ENCODE results near the gene COL24A1.
"Not testable (repeated sequence)": the region's sequence is repeated elsewhere in the genome, so short reads cannot be mapped to it uniquely, and the experiment has no call there.

Gene COL24A1

DNA sequence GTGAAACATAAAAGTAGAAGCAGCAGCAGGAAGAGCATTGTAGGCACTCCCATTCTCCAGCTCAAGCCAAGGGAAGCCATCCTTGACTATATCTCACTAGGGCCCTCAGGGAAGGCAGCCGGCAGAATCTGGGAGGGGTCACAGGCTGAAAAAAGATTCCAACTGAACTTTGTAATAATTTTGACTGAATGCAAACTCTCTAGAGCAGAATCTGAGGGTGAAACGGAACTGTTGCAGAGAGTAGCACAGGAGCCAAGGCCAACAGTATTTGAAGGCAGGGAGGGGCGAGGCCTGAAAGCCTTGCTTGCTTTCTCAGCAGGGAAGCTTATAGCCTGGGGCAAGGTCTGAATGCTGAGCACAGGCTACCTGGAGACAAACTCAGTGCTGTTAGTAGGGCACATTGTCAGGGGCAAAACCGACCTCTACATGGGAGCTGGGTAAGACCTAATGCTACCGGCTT lies 180.6 kb downstream of the COL24A1 start:
- no peak for DNase-seq

DNA sequence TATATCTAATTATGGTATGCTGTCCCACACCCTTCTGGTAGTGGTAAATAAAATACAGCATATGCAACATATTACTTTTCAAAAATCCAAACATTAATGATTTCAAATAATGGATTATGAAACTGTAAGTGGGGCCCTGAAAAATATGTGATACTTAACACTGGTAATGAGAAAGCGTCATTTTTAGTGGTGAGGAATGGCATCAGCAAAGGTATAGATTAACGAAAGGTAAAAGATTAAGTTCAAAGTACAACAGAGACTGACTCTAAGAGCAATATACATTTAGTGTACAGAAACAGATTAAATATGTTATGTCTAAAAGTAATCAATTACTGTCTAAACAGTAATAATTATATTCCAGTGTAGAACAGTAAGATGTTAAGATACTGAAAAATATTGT lies 194.1 kb downstream of the COL24A1 start:
- no peak for DNase-seq

DNA sequence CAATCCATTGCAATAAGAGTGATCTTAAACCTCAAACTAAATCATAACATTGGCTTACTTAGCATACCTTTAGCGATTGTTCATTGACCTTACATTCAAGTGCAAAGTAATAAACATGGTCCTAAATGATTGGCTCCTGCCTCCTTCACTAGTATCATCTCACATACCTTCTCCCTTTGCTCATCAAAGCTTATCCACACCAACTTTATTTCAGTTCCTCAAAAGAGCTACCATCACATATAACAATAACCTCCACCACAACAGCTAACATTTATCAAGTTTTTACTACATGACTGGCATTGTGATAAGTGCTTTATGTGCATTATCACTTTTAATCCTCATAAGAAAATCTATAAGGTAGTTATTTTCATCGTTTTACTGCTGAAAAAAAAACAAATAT lies 198.8 kb downstream of the COL24A1 start:
- no peak for DNase-seq

DNA sequence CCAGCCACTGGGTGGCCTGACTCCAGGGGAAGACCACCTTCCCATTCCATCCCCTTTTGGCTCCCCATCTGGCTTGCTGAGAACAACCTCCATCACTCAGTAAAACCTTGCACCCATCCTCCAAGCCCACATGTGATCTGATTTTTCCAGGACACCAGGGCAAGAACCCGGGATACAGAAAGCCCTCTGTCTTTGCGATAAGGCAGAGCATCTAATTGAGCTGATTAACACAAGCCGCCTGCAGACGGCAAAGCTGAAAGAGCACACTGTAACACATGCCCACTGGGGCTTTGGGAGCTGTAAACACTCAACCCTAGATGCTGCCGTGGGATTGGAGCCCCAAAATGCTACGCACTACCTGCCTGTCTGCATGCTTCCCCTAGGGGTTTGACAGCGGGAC lies 201.4 kb downstream of the COL24A1 start:
- not testable (repeated sequence) for DNase-seq

DNA sequence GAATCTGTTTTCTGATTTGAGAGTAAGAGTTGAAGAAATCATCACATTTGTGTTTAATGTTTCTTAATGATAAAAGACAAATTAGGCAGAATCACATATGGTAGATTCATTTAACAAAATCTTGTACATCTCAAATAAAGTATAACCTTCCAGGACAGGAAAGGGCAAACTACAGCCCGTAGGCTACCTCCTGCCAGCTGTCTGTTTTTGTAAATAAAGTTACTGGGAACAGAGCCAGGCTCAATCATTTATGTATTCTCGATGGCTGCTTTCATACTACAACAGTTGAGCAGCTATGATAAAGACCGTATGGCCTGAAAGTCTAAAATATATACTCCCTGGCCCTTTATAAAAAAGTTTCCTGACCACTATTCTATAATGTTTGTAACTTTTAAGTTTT lies 204.1 kb downstream of the COL24A1 start:
- no peak for DNase-seq

DNA sequence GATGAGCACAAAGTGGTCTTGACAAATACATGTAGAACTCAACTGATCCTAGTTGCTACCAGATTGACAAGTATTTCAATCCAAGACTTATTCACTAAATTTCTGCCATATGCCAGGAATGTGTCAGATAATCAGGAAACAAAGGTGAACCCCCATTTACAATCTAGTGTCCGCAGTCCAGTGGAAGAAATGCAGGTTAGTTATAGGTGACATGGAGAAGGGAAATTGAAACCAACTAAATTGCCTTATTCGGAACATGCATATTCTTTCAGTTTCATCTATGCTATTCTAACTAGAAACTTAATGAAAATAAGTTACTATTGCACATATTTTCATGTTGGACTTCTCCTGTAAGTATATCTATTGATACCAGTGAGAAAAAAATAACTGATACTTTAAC lies 209.4 kb downstream of the COL24A1 start:
- no peak for DNase-seq

DNA sequence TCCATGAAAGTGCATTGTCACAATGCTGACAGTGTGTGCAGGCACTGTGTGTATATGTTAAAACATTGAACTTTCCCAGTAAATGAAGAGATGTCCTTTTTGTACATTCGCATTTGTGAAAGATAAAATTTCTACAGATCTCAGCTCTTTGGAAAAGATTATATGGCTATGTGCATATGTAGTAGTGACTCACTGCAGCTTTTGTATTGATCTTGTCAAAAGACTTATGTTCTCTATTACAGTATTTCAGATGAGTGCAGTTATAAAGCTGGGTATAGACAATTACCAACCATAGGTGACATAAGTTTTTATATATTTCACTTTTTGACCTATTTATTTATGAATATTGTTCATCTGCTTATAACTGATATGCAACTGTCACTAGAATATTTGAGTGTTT lies 212.6 kb downstream of the COL24A1 start:
- DNase-seq, result no peak

DNA sequence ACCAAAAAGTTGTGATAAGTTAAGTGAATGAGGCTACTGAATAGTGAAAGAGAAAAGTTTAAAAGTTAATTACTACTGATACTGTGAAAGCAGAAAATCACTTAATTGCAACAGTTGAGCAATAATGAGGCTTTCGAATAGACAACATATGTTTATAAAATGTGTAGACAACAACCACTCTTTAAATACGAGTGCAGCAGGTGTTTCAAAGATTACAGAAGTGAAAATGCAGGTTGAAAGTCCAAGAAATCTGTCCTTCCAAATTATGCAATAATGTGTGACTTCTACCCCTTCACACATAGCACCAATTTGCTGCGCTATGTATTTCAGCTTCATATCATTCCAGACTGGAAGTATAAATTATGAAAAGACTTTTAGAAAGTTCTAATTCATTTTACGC lies 213.0 kb downstream of the COL24A1 start:
- DNase-seq, result no peak

DNA sequence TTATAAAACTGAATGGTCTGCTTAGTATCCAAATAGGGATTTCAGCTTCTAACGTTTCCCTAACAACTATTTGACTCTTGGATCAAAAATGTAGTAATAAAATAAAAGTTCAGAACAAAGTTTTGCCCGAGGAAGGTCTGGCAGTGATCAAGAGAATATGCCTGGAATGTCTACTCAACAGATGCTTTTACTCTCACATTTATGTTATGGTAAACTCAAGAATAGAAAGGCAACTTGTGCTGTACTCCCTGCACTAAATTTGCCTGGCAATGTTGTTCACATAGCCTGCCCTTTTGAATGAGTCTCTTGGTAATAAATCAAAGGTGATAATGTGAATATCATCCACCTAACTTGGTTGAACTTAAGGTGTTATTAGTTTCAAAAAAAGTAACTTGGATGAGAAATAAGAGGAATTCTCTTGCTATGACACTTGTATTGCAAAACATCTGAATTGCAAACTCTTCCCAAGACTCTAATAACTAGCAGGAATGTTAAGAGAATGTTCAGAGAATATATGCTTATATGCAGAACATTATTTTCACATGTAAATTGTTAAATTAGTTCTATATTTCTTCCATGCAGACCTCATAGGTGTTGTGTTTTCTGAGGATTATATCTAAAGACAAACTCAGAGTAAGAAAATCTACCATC lies 215.8 kb downstream of the COL24A1 start:
- no peak for DNase-seq

DNA sequence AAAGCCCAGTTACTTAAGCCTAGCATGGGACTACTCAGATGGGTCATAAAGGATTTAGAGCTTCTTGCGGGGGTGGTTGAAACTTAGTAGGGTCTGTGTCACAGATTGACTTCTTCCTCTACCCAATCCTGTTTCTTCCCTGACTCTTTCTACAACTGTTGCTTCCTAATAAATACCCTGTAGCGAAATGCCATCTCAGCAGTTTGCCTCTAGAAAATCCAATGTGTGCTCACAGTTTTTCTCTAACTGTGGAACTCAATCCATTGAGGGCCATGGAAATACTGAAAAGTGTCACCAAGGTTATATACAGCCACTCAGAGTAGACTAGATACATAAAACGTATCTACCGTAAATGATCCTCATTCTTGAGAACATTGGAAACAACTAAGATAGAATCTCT lies 217.7 kb downstream of the COL24A1 start:
- DNase-seq, result no peak

DNA sequence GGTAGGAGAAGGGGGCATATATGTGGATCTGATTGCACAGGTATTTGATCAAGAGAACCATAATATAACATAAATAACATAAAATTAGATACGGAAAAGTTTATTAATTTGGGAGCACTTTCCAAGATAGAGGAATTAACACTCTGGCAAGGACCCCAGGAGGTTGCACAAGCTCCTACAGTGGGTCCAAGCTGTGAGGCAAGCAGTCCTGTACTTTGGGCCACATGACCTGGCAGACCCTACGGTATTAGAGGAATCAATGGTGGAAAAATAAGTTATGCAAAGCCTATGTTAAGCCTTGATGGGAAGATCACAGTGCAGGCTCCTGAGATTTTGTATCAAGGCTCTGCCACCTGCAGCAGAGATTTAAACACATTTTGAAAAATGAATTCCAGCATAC lies 220.1 kb downstream of the COL24A1 start:
- DNase-seq, result no peak

DNA sequence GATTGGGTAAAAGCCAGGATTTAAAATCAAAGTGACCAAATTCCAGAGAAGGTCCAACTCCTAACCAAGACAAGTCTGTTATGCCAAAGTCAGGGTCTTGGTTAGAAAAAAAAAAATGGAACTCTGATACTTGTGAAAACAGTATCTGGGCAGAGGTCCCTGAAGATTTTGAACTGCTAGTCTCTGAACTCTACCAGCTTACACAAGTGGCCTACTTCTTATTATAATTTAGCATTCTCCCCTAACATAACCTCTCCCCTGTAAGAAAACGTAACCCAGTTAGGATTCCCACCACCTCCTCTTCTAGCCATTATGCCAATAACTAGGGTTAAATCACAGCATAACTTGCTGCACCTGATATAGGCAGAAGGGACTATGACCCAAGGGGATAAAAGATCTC lies 220.5 kb downstream of the COL24A1 start:
- DNase-seq, result no peak

DNA sequence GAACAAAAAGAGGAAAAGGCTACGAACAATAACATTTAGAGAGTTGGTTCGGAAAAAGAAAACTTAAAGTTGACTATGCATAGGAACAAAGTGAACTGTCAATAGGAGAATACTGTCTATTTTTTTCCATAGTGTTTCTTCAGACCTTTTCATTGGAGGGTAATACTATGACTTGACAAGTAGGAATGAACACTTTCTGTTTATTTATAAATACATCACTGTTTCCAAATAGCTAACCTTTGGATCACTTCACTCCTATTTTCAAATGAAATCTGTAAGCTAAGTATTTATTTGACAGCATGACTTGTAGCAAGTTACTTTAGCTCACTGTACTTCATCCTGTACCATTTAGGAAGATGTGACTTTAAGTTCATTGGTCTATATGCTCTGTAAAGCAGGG lies 221.3 kb downstream of the COL24A1 start:
- DNase-seq, result no peak

DNA sequence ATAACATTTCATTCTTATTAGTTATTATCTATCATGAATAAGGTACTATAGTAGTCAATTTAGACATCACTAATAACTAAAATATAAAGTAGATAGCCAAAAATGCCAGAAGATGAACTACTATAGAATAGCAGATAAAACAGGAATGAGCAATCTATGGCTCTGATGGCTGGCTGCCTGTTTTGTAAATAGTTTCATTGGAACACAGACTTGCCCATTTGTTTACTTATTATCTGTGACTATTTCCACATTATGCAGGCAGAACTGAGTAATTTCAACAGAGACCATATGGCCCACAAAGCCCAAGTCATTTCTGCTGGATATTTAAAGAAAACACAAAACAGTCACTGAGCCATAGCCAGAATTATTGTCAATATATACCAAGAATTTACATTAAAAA lies 222.1 kb downstream of the COL24A1 start:
- no peak for DNase-seq

DNA sequence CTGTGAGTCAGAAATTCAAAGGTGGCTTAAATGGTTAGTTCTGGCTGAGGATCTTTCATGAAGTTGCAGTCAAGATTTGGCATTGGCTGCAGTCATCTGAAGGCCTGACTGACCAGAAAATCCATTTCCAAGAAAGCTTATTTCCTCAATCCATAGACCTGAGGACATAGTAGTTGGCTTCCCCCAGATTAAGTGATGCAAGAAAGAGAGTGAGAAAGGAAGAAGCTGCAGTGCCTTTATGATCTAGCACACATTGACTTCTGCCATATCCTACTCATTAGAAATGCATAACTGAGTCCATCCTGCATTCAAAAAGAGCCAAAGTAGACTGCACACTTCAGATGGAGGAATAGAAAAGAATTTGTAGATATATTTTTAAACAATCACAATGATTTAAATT lies 222.6 kb downstream of the COL24A1 start:
- DNase-seq, result no peak

DNA sequence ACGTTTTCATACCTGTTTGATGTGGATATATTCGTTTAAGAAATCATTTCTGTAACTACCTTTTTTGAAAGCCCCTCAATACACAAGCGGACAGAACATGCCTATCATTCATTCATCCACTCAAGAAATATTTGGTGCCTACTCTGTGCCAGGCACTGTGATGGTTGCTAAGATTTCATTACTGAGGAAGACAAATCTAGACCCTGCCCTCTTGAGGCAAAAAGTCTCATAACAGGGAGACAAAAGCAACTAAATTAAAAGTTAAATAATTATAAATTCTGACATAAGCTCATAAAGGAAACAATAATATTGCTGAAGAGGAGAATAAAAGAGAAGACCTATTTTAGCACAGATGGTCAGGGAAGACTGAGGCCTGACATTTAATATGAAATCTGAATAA lies 244.8 kb downstream of the COL24A1 start:
- no peak for DNase-seq

DNA sequence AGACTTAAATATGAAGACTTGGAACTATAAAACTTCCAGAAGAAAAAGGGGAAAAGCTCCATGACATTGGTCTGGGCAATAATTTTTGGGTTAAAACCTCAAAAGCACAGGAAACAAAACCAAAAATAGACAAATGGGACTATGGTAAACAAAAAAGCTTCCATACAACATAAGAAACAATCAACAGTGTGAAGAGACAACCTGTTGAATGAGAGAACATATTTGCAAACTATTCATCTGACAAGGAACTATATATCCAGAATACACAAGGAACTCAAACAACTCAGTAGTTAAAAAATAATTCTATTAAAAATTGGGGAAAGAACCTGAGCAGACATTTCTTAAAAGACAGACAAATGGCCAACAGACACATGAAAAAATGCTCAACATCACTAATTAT lies 255.7 kb downstream of the COL24A1 start:
- DNase-seq, result no peak

DNA sequence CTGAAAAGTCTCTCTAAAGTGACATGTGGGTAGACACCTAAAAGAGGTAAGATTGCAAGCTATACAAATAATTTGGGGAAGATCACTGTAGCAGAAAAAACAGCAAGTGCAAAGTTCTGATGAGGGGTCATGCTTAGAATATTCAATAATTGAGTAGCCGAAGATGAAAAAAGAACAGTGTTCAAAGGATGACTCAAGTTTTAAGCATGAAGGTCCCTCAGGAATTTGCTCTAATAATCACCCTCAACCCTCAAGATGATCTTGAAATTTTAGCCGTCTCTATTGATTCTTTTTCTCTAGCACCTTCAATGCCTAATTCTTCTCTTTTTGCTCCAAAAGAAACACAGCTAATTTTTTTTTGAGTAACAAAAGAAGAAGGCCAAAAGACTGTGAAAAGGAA lies 257.7 kb downstream of the COL24A1 start:
- no peak for DNase-seq

DNA sequence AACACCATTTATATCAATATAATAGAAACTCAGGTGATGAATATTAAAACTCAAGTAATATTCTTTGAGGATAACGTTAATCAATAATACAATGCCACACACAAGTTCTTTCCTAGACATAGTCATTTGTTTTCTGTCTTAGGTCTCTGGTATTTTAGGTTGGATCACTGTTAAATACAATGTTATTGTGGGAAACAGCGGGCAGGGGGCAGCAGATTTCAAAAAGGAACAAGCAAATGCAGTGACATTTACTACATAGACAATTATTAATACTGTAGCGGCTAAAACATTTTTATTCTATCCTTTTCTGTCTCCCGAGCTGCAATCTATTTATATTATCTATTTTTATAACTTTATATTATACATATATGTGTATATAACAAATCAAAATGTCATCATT lies 261.9 kb downstream of the COL24A1 start:
- no peak for DNase-seq

DNA sequence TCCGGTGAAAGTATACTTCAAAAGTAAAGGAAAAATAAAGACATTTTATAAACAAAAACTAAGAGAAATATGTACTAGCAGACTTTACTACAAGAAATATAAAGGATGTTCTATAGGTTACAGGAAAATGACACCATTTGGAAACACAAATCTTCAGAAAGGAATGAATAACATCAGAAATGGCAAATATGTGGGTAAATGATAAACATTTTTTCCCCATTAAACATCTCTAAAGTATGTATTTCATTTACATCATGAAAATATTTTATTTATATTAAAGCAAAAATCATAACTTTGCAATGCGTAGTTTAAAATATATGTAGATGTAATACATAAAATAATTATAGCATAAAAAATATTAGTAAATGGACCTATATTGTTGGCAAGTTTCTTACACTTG lies 264.2 kb downstream of the COL24A1 start:
- DNase-seq, result no peak

DNA sequence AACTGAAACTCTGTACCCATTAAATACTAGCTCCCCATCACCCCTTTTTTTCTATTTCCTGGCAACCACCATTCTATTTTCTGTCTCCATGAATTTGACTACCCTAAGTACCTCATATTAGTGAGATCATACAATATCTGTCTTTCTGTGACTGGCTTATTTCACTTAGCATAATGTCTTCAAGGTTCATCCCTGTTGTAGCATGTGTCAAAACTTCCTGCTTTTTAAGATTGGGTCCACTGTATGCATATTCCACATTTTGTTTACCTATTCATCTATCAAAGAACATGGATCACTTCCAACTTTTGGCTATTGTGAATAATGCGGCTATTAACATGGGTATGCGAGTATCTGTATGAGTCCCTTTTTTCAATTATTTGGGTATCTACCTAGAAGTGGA lies 266.7 kb downstream of the COL24A1 start:
- no peak for DNase-seq

DNA sequence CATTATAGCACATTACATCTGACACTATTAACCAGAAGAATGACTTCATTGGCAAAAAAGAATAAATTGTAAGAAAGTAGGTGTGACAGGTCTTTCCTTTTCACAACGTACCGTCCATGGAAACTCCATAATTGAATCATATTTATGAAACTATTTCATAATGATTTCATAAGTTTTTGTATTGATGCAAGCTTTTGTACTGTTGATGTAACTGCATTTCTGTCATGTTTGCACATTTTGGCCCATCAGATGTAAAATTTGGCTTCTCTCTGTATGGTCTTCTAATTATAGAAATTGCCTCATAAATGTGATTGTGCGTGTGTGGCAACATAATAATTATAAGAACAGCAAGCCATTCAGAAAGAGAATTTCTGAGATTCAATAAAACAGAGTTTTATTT lies 267.7 kb downstream of the COL24A1 start:
- no peak for DNase-seq

DNA sequence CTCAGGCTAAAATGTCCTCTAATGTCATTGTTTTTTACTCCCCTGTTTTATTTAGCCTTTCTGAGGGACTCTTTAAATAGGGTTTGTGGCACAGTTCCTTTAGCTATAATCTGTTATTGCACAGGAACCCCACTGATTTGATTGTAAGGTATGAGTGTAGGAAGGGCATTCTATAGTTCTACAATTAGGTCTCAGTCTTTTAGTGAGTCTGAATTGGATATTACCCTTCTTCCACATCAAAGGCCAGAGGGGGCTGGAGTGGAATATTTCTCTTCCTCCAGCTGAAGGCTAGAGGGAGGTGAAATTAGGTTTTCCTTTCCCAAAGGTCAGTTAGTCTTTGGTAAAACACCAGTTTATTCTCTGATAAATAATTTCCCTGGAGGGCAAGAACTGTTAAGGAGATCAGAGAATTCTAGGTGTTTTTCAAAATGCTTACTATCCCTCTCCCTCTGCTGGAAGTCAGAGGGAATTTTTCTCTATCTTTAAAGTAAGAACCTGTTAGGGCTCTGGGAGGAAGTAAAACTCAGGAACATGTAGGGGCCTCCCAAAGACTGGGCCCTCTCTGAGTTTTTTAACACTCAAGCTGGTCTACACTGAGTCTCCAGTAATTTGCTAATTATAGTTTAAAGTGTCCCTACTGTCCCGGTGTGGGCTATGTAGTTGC lies 272.1 kb downstream of the COL24A1 start:
- no peak for DNase-seq

DNA sequence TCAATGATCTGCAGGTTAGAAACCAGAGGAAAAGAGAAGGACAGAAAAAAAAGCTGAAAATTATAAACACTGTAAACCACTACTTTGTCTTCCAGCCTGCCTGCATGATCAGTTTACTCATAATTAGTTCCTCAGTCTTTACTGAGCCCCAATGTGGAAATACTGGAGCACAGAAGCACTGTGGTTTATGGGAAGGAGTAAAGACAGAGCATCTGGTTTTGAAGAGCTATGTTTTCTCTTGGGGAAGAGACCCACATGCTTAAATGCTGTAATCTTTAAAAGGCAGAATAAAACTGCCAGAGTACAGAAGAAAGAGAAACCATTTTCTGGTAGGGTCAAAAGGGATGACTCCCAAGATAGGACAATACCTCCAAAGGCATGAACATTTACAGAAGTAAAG lies 289.4 kb downstream of the COL24A1 start:
- DNase-seq, result no peak

DNA sequence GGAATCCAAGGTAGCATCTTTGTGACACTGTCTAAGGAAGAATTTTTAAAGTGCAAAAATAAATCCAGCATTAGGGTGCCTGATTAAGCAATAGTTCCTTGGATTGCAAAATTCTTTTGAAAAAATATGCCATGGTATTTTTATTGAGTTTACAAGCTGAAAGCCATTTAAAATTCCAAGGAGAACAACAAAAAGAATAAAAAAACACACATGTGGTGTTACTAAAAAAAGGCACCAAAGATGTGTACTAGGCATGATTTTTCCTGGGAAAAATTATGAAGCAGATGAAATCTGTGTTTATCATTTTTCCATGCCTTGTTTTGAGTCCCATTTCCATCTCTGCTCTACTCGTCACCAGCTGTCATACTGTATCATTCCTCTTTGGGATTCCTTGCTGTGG lies 291.4 kb downstream of the COL24A1 start:
- DNase-seq, result no peak
